ENCODE results near the gene GPR27.
A peak's percentile ranks its signal among the peaks of the same experiment; 100 is the strongest.

GPR27 gene

GRCh38 chr3:71753701-71754609 is at the start of gene GPR27:
Gene GPR27, plus strand, starts transcription at chr3:71753855. Its CDS starts 195 bp downstream, at chr3:71754050.
- peak; percentile 10 for DNase-seq (ENCODE audit: low spot score)
- no peak for TF ChIP-seq CTCF (conservative IDR thresholded peaks at IDR 0.05; ENCODE audit: low read depth)
- CTCF ChIA-PET = no interaction called here
- no peak within 1 kb of the TSS for H3K27ac ChIP-seq
- POLR2A ChIA-PET (ENCODE audit: low non-redundant PET) = no interaction called here

- no peak for TF ChIP-seq CTCF (conservative IDR thresholded peaks at IDR 0.05; ENCODE audit: low read depth)
- no peak overlapping the region for H3K27ac ChIP-seq
- ChIA-PET POLR2A (ENCODE audit: low non-redundant PET) (no interaction called here), CTCF (no interaction called here)
- DNase-seq (ENCODE audit: low spot score) = no peak
Observed at GRCh38 chr3:71704915-71705314, 48.7 kb upstream of the GPR27 start.

GRCh38 chr3:71705681-71706080 is 48.0 kb upstream of the GPR27 start:
- ChIA-PET POLR2A (ENCODE audit: low non-redundant PET) (no interaction called here), CTCF (no interaction called here)
- DNase-seq (ENCODE audit: low spot score) = no peak
- no peak for TF ChIP-seq CTCF (conservative IDR thresholded peaks at IDR 0.05; ENCODE audit: low read depth)
- H3K27ac ChIP-seq = no peak overlapping the region

GRCh38 chr3:71707595-71707994 is 46.1 kb upstream of the GPR27 start:
- POLR2A ChIA-PET (ENCODE audit: low non-redundant PET) = no interaction called here
- CTCF ChIA-PET = no interaction called here
- TF ChIP-seq CTCF (conservative IDR thresholded peaks at IDR 0.05; ENCODE audit: low read depth) = no peak
- DNase-seq (ENCODE audit: low spot score) = no peak
- H3K27ac ChIP-seq = no peak overlapping the region

- CTCF ChIA-PET = interaction anchor here (0.6 kb wide), 1 partner anchor 20 kb away, joined by 3 read pairs; no protein-coding TSS in a partner anchor
- no peak overlapping the region for H3K27ac ChIP-seq
- TF ChIP-seq CTCF (conservative IDR thresholded peaks at IDR 0.05; ENCODE audit: low read depth) = no peak
- POLR2A ChIA-PET (ENCODE audit: low non-redundant PET) = no interaction called here
- no peak for DNase-seq (ENCODE audit: low spot score)
Observed at GRCh38 chr3:71708476-71709105, 45.1 kb upstream of the GPR27 start.

GRCh38 chr3:71709908-71710511 is 43.6 kb upstream of the GPR27 start:
- ChIA-PET CTCF (no interaction called here), POLR2A (ENCODE audit: low non-redundant PET) (no interaction called here)
- no peak for TF ChIP-seq CTCF (conservative IDR thresholded peaks at IDR 0.05; ENCODE audit: low read depth)
- no peak for DNase-seq (ENCODE audit: low spot score)
- no peak overlapping the region for H3K27ac ChIP-seq
